ENCODE measurements around the gene USP38.
"Not testable (repeated sequence)": the region's sequence is repeated elsewhere in the genome, so short reads cannot be mapped to it uniquely, and the experiment has no call there.

Gene USP38

GRCh38 chr4:143148521-143148920 lies 36.2 kb upstream of the USP38 start:
- H3K4me3 ChIP-seq (ENCODE audit: low read depth in 1 of 2, low read length in 2 of 2): no peak overlapping the region
- H3K79me2 ChIP-seq (ENCODE audit: insufficient read depth, low read length): no peaks in the 10 kb centered on the region
- no peaks in the 10 kb centered on the region for H3K9me3 ChIP-seq (ENCODE audit: insufficient read depth, low read length, severe bottlenecking)
- no peaks in the 10 kb centered on the region for H3K36me3 ChIP-seq (ENCODE audit: insufficient read depth, low read length)
- H3K27me3 ChIP-seq (ENCODE audit: insufficient read depth, low read length, poor library complexity): peaks cover 2% of the 10 kb centered on the region
- no peaks in the 10 kb centered on the region for H3K4me1 ChIP-seq (ENCODE audit: insufficient read depth, low read length)
- no peak for ATAC-seq (ENCODE audit: insufficient read depth, low read depth)
- H4K20me1 ChIP-seq (ENCODE audit: insufficient read depth, low read length): no peaks in the 10 kb centered on the region
- no peak overlapping the region for H3K27ac ChIP-seq (ENCODE audit: low read length)
- TF ChIP-seq CTCF (IDR thresholded peaks at IDR 0.05; ENCODE audit: borderline replicate concordance, extremely low read depth, low read length, poor library complexity, severe bottlenecking): no peak
- TF ChIP-seq EZH2 (IDR thresholded peaks at IDR 0.05; ENCODE audit: borderline replicate concordance, low read depth, low read length, severe bottlenecking): no peak
- no peak overlapping the region for H2AFZ ChIP-seq (ENCODE audit: low read depth, low read length)
- H3K9ac ChIP-seq (ENCODE audit: low read depth, low read length): no peak overlapping the region
- DNase-seq: no peak
- no peak overlapping the region for H3K4me2 ChIP-seq (ENCODE audit: insufficient read depth, low read length)

GRCh38 chr4:143156853-143157252 lies 27.9 kb upstream of the USP38 start:
- ATAC-seq (ENCODE audit: insufficient read depth, low read depth): no peak
- DNase-seq: no peak
- no peak overlapping the region for H3K9ac ChIP-seq (ENCODE audit: low read depth, low read length)
- no peaks in the 10 kb centered on the region for H3K36me3 ChIP-seq (ENCODE audit: insufficient read depth, low read length)
- H3K79me2 ChIP-seq (ENCODE audit: insufficient read depth, low read length): no peaks in the 10 kb centered on the region
- H3K4me1 ChIP-seq (ENCODE audit: insufficient read depth, low read length): no peaks in the 10 kb centered on the region
- H2AFZ ChIP-seq (ENCODE audit: low read depth, low read length): no peak overlapping the region
- peaks cover 4% of the 10 kb centered on the region for H3K27me3 ChIP-seq (ENCODE audit: insufficient read depth, low read length, poor library complexity)
- no peak overlapping the region for H3K4me3 ChIP-seq (ENCODE audit: low read depth in 1 of 2, low read length in 2 of 2)
- H4K20me1 ChIP-seq (ENCODE audit: insufficient read depth, low read length): no peaks in the 10 kb centered on the region
- no peaks in the 10 kb centered on the region for H3K9me3 ChIP-seq (ENCODE audit: insufficient read depth, low read length, severe bottlenecking)
- no peak overlapping the region for H3K27ac ChIP-seq (ENCODE audit: low read length)
- TF ChIP-seq CTCF (IDR thresholded peaks at IDR 0.05; ENCODE audit: borderline replicate concordance, extremely low read depth, low read length, poor library complexity, severe bottlenecking) (no peak), EZH2 (IDR thresholded peaks at IDR 0.05; ENCODE audit: borderline replicate concordance, low read depth, low read length, severe bottlenecking) (no peak)
- no peak overlapping the region for H3K4me2 ChIP-seq (ENCODE audit: insufficient read depth, low read length)

- Histone ChIP-seq H4K20me1 (ENCODE audit: insufficient read depth, low read length) (no peaks in the 10 kb centered on the region), H3K9me3 (ENCODE audit: insufficient read depth, low read length, severe bottlenecking) (no peaks in the 10 kb centered on the region), H3K9ac (ENCODE audit: low read depth, low read length) (no peak overlapping the region), H3K36me3 (ENCODE audit: insufficient read depth, low read length) (no peaks in the 10 kb centered on the region), H3K27ac (ENCODE audit: low read length) (no peak overlapping the region), H3K27me3 (ENCODE audit: insufficient read depth, low read length, poor library complexity) (no peaks in the 10 kb centered on the region), H3K4me1 (ENCODE audit: insufficient read depth, low read length) (no peaks in the 10 kb centered on the region), H2AFZ (ENCODE audit: low read depth, low read length) (no peak overlapping the region), H3K4me3 (ENCODE audit: low read depth in 1 of 2, low read length in 2 of 2) (no peak overlapping the region), H3K79me2 (ENCODE audit: insufficient read depth, low read length) (no peaks in the 10 kb centered on the region), H3K4me2 (ENCODE audit: insufficient read depth, low read length) (no peak overlapping the region)
- DNase-seq (no peak), ATAC-seq (ENCODE audit: insufficient read depth, low read depth) (no peak)
- TF ChIP-seq CTCF (IDR thresholded peaks at IDR 0.05; ENCODE audit: borderline replicate concordance, extremely low read depth, low read length, poor library complexity, severe bottlenecking) (no peak), EZH2 (IDR thresholded peaks at IDR 0.05; ENCODE audit: borderline replicate concordance, low read depth, low read length, severe bottlenecking) (no peak)
These were observed 21.1 kb upstream of the USP38 start for GRCh38 chr4:143163614-143164013.

GRCh38 chr4:143166722-143167121 lies 18.0 kb upstream of the USP38 start:
- not testable (repeated sequence) for H3K9me3 ChIP-seq (ENCODE audit: insufficient read depth, low read length, severe bottlenecking); H2AFZ ChIP-seq (ENCODE audit: low read depth, low read length); H3K4me1 ChIP-seq (ENCODE audit: insufficient read depth, low read length); H3K27ac ChIP-seq (ENCODE audit: low read length); H3K4me3 ChIP-seq (ENCODE audit: low read depth in 1 of 2, low read length in 2 of 2); DNase-seq; ATAC-seq (ENCODE audit: insufficient read depth, low read depth); H4K20me1 ChIP-seq (ENCODE audit: insufficient read depth, low read length); H3K27me3 ChIP-seq (ENCODE audit: insufficient read depth, low read length, poor library complexity); H3K9ac ChIP-seq (ENCODE audit: low read depth, low read length); H3K79me2 ChIP-seq (ENCODE audit: insufficient read depth, low read length); H3K4me2 ChIP-seq (ENCODE audit: insufficient read depth, low read length); H3K36me3 ChIP-seq (ENCODE audit: insufficient read depth, low read length)
